Transverse colon (tissue), 4 donors: ENCODE results near the gene E2F1. TPM values are rescaled to one million over a fixed set of nuclear protein-coding genes. Genes with fewer than 3 reads are reported as not detected.

ENCODE experiments used
- DNase-seq: peaks from one replicate; pipeline ENCODE4 v3.0.0-alpha.2; 2019
- H3K27ac ChIP-seq, 4 donors: fragments of 200-600 bp; sonication (generic); 2 replicates each; pipeline ENCODE4 v1.5.1; 2016 to 2018; ENCODE audit warnings: inconsistent platforms in 4 of 4
- H3K27me3 ChIP-seq: fragments of 200-600 bp; sonication (generic); 2 replicates; pipeline ENCODE4 v1.5.1; 2017; ENCODE audit warnings: inconsistent platforms
- H3K36me3 ChIP-seq, 4 donors: fragments of 200-600 bp; sonication (generic); 2 replicates each; pipeline ENCODE4 v1.5.1; 2017 to 2019; ENCODE audit warnings: inconsistent platforms in 4 of 4
- H3K4me1 ChIP-seq, 4 donors: fragments of 200-600 bp; sonication (generic); 2 replicates each; pipeline ENCODE4 v1.5.1; 2017 to 2020; ENCODE audit warnings: inconsistent platforms in 4 of 4
- H3K4me3 ChIP-seq, 4 donors: fragments of 200-600 bp; sonication (generic); 1 replicate in 1 of 4; 2 replicates in 3 of 4; pipeline versions ENCODE4 v1.5.1 to v1.6.1; 2017 to 2019; ENCODE audit warnings: inconsistent platforms in 4 of 4
- H3K9me3 ChIP-seq, 2 donors: fragments of 200-600 bp; sonication (generic); 2 replicates each; pipeline ENCODE4 v1.5.1; 2017 to 2019; ENCODE audit warnings: inconsistent platforms in 2 of 2
- CTCF ChIP-seq, 5 experiments: fragments of 200-600 bp in 3 of 5; fragments of 450-650 bp in 2 of 5; sonication (generic) in 3 of 5; IDR thresholded peaks; 1 replicate in 2 of 5; 2 replicates in 3 of 5; pipeline ENCODE4 v1.5.1; 2016 to 2017; ENCODE audit warnings: antibody characterized with exemption in 5 of 5, inconsistent platforms in 3 of 5, mild to moderate bottlenecking in 2 of 5, moderate library complexity in 1 of 5
- EP300 ChIP-seq: sonication (generic); formaldehyde crosslinking; IDR thresholded peaks from one replicate; pipeline ENCODE4 v1.6.1; 2017; ENCODE audit warnings: antibody characterized with exemption, low read depth
- POLR2A ChIP-seq: fragments of 450-650 bp; IDR thresholded peaks from one replicate; pipeline ENCODE4 v1.6.1; 2016; ENCODE audit warnings: antibody characterized with exemption, mild to moderate bottlenecking, moderate library complexity
- POLR2AphosphoS5 ChIP-seq, 3 donors: sonication (generic); formaldehyde crosslinking; IDR thresholded peaks; one replicate each; pipeline ENCODE4 v1.6.1; 2016; ENCODE audit warnings: antibody characterized with exemption in 3 of 3
- WGBS, 2 donors: methylation state at CpG; one replicate each; pipeline ENCODE4 v1.1.5; 2018; ENCODE audit warnings: low coverage in 1 of 2; 5-methylcytosine and 5-hydroxymethylcytosine counted together
- in situ Hi-C, 4 donors: fragments of 200-750 bp; cut with MboI; loops; one replicate each; pipeline versions ENCODE4 v1.15.0 to v1.15.1; 2017; ENCODE audit warnings: low sequenced_read_pairs in 3 of 4, low pct_ligation_motif_present in 1 of 4, low pct_unique_long_range_greater_than_20kb in 1 of 4
- intact Hi-C: fragments of 100-400 bp; cut with DNase I; formaldehyde crosslinking; loops from one replicate; pipeline ENCODE4 v1.15.1; 2023; ENCODE audit warnings: low total_unique reads
- total RNA-seq, 4 donors: library from RNA; depleted of rRNA; stranded (reverse); fragments of >200 nt; gene quantifications; one replicate each; pipeline ENCODE4 v1.1.0, GENCODE V29; 2016

Gene E2F1
- total RNA-seq, 4 donors from 2014 or later = 1.2 to 2.7 (median 2.1) TPM; not detected in 1

- Histone ChIP-seq H3K9me3 (no peaks in the 10 kb centered on the region), H3K27me3 (no peaks in the 10 kb centered on the region), H3K4me3 (peak overlapping the region in 3 of 4 donors; percentile 72 to 91 (median 84)), H3K4me1 (peaks cover 16 to 48% (median 41%) of the 10 kb centered on the region in 4 donors), H3K27ac (peak overlapping the region in 3 of 4 donors; percentile 89 to 96 (median 91)), H3K36me3 (peaks cover 0 to 5% (median 0%) of the 10 kb centered on the region in 4 donors)
- in situ Hi-C loops = no loop called here
- intact Hi-C loops = loop anchor here (5.0 kb wide), 1 partner anchor 225 kb away; no protein-coding TSS in a partner anchor
- 73% methylated on average over 17 of the region's 17 CpGs; no CpG with 5 or more reads in 1 of the 2 donors for WGBS, 2 donors
- DNase-seq = no peak
- TF ChIP-seq CTCF (IDR thresholded peaks at IDR 0.05) (no peak), POLR2A (no peak), EP300 (no peak), POLR2AphosphoS5 (IDR thresholded peaks at IDR 0.05) (no peak)
Observed at GRCh38 chr20:33672426-33673113, 13.6 kb downstream of the E2F1 start.

GRCh38 chr20:33671573-33672288 is 14.5 kb downstream of the E2F1 start:
- whole genome bisulfite sequencing, 2 donors = 84 to 93% methylated on average over 3 to 8 of the region's 8 CpGs
- Histone ChIP-seq H3K36me3 (peaks cover 0 to 5% (median 0%) of the 10 kb centered on the region in 4 donors), H3K27me3 (no peaks in the 10 kb centered on the region), H3K9me3 (no peaks in the 10 kb centered on the region), H3K4me3 (no peak overlapping the region), H3K4me1 (peaks cover 16 to 55% (median 43%) of the 10 kb centered on the region in 4 donors), H3K27ac (no peak overlapping the region)
- intact Hi-C loops = loop anchor here (5.0 kb wide), 1 partner anchor 224 kb away; no protein-coding TSS in a partner anchor
- TF ChIP-seq POLR2AphosphoS5 (IDR thresholded peaks at IDR 0.05) (no peak), POLR2A (no peak), EP300 (no peak), CTCF (IDR thresholded peaks at IDR 0.05) (no peak)
- DNase-seq = no peak
- in situ Hi-C loops = no loop called here

- no peak for DNase-seq
- Histone ChIP-seq H3K27ac (no peak overlapping the region), H3K27me3 (no peaks in the 10 kb centered on the region), H3K4me1 (peaks cover 22 to 56% (median 45%) of the 10 kb centered on the region in 4 donors), H3K9me3 (no peaks in the 10 kb centered on the region), H3K4me3 (no peak overlapping the region), H3K36me3 (peaks cover 0 to 5% (median 0%) of the 10 kb centered on the region in 4 donors)
- in situ Hi-C loops (no loop called here), intact Hi-C loops (loop anchor here (5.0 kb wide), 1 partner anchor 224 kb away; no protein-coding TSS in a partner anchor)
- no peak for TF ChIP-seq EP300
- no peak for TF ChIP-seq POLR2AphosphoS5 (IDR thresholded peaks at IDR 0.05)
- no peak for TF ChIP-seq POLR2A
- no peak for TF ChIP-seq CTCF (IDR thresholded peaks at IDR 0.05)
- 60 to 83% methylated on average over 1 to 6 of the region's 6 CpGs for WGBS, 2 donors
Observed at GRCh38 chr20:33670715-33671499, 15.3 kb downstream of the E2F1 start.
